ENCODE measurements around the gene FOXP2. TPM values are rescaled to one million over a fixed set of nuclear protein-coding genes. Genes with fewer than 3 reads are reported as not detected.

The FOXP2 gene
- total and polyA plus RNA-seq, 4 donors: 1.2 to 7.4 (median 5.7) TPM

GRCh38 chr7:114648680-114649079 is 234.1 kb downstream of the FOXP2 start:
- H3K4me3 ChIP-seq (ENCODE audit: low read depth in 1 of 3, low read length in 3 of 3): no peak overlapping the region
- WGBS: 93% methylated on average over 4 of the region's 4 CpGs
- H3K27ac ChIP-seq (ENCODE audit: low read depth in 1 of 2, low read length in 2 of 2): no peak overlapping the region
- peaks cover 0 to 4% (median 2%) of the 10 kb centered on the region in 4 donors for H3K36me3 ChIP-seq (ENCODE audit: control insufficient read depth in 4 of 4, insufficient read depth in 3 of 4, low read depth in 1 of 4, low read length in 3 of 4)
- no peak for DNase-seq (ENCODE audit: low spot score)
- no peaks in the 10 kb centered on the region for H3K9me3 ChIP-seq (ENCODE audit: control insufficient read depth in 4 of 4, low read length in 3 of 4)
- no peaks in the 10 kb centered on the region for H3K4me1 ChIP-seq (ENCODE audit: control insufficient read depth in 4 of 4, insufficient read depth in 4 of 4, low read length in 3 of 4)
- no peaks in the 10 kb centered on the region for H3K27me3 ChIP-seq (ENCODE audit: control insufficient read depth in 4 of 4, insufficient read depth in 4 of 4, low read length in 3 of 4)
- TF ChIP-seq RXRA (IDR thresholded peaks at IDR 0.05) (no peak), RAD21 (IDR thresholded peaks at IDR 0.05) (no peak), FOXA1 (IDR thresholded peaks at IDR 0.05) (no peak), FOXA2 (IDR thresholded peaks at IDR 0.05) (no peak), MAX (IDR thresholded peaks at IDR 0.05) (no peak), HNF4G (IDR thresholded peaks at IDR 0.05) (no peak), EGR1 (IDR thresholded peaks at IDR 0.05; ENCODE audit: low read depth in 2 of 2) (no peak), ATF3 (IDR thresholded peaks at IDR 0.05) (no peak), GABPA (IDR thresholded peaks at IDR 0.05 in 1 of 2, conservative IDR thresholded peaks at IDR 0.05 in 1 of 2) (no peak), HNF4A (conservative IDR thresholded peaks at IDR 0.05) (no peak), ZBTB33 (IDR thresholded peaks at IDR 0.05) (no peak), YY1 (IDR thresholded peaks at IDR 0.05) (no peak)
- H3K9ac ChIP-seq (ENCODE audit: low read depth in 1 of 2, low read length in 2 of 2): no peak overlapping the region

GRCh38 chr7:114649689-114650088 is 235.1 kb downstream of the FOXP2 start:
- WGBS: 93% methylated on average over 3 of the region's 3 CpGs
- H3K9me3 ChIP-seq (ENCODE audit: control insufficient read depth in 4 of 4, low read length in 3 of 4): no peaks in the 10 kb centered on the region

More at GRCh38 chr7:114649689-114650088, 235.1 kb downstream of the FOXP2 start:
- no peaks in the 10 kb centered on the region for H3K4me1 ChIP-seq (ENCODE audit: control insufficient read depth in 4 of 4, insufficient read depth in 4 of 4, low read length in 3 of 4)
- DNase-seq (ENCODE audit: low spot score): no peak
- no peak overlapping the region for H3K9ac ChIP-seq (ENCODE audit: low read depth in 1 of 2, low read length in 2 of 2)
- no peak overlapping the region for H3K4me3 ChIP-seq (ENCODE audit: low read depth in 1 of 3, low read length in 3 of 3)
- TF ChIP-seq HNF4A (conservative IDR thresholded peaks at IDR 0.05) (no peak), HNF4G (IDR thresholded peaks at IDR 0.05) (no peak), FOXA1 (IDR thresholded peaks at IDR 0.05) (no peak), RXRA (IDR thresholded peaks at IDR 0.05) (no peak), MAX (IDR thresholded peaks at IDR 0.05) (no peak), RAD21 (IDR thresholded peaks at IDR 0.05) (no peak), NR2F2 (IDR thresholded peaks at IDR 0.05) (no peak), EGR1 (IDR thresholded peaks at IDR 0.05; ENCODE audit: low read depth in 2 of 2) (no peak), REST (IDR thresholded peaks at IDR 0.05) (no peak), ZBTB33 (IDR thresholded peaks at IDR 0.05) (no peak), CTCF (IDR thresholded peaks at IDR 0.05; ENCODE audit: low read depth, low read length, missing input control) (no peak), FOXA2 (IDR thresholded peaks at IDR 0.05) (no peak)
- H3K27me3 ChIP-seq (ENCODE audit: control insufficient read depth in 4 of 4, insufficient read depth in 4 of 4, low read length in 3 of 4): no peaks in the 10 kb centered on the region
- peaks cover 0 to 4% (median 2%) of the 10 kb centered on the region in 4 donors for H3K36me3 ChIP-seq (ENCODE audit: control insufficient read depth in 4 of 4, insufficient read depth in 3 of 4, low read depth in 1 of 4, low read length in 3 of 4)
- no peak overlapping the region for H3K27ac ChIP-seq (ENCODE audit: low read depth in 1 of 2, low read length in 2 of 2)
